GM12878 (cell line): ENCODE measurements around the gene CFAP157. TPM values are rescaled to one million over a fixed set of nuclear protein-coding genes. Genes with fewer than 3 reads are reported as not detected.

Source experiments
- ATAC-seq: fragments of 200-7000 bp; cut with Tn5 transposase; 3 replicates; pipeline ENCODE4 v1.9.1; 2020; ENCODE audit warnings: mild to moderate bottlenecking, moderate library complexity
- BruUV-seq: library from RNA; stranded (reverse); fragments of 400-500 nt; replicated peaks from 2 replicates; lab custom pipeline; 2021; lab: Mats Ljungman, UMichigan
- CTCF ChIA-PET: fragments of 300-600 bp; sonication (Branson Sonifier 250); formaldehyde crosslinking; extraction: SDS; loops from one replicate; lab custom pipeline; 2021; ENCODE audit warnings: inconsistent platforms; lab: Yijun Ruan, JAX
- POLR2A ChIA-PET: fragments of 350-600 bp; formaldehyde crosslinking; extraction: SDS; loops from one replicate; lab custom pipeline; 2021; ENCODE audit warnings: inconsistent platforms; lab: Charles Lee
- RAD21 ChIA-PET: fragments of 300-600 bp; sonication (Branson Sonifier 250); formaldehyde crosslinking; loops from one replicate; lab custom pipeline; 2023; ENCODE audit warnings: antibody characterized with exemption; ENCODE audit not compliant: unreplicated experiment; lab: Charles Lee
- SMC1A ChIA-PET: fragments of 300-600 bp; sonication (Branson Sonifier 250); formaldehyde crosslinking; loops from one replicate; lab custom pipeline; 2023; ENCODE audit not compliant: unreplicated experiment, uncharacterized antibody; lab: Charles Lee
- DNase-seq: peaks from one replicate; pipeline ENCODE4 v3.0.0-alpha.2; 2011; ENCODE audit warnings: low read depth, low spot score
- FAIRE-seq: peaks from 3 replicates; lab custom pipeline; 2011; peaks lifted over from hg19 to GRCh38; lab: Jason Lieb, UNC
- H2AFZ ChIP-seq: 2 replicates; pipeline ENCODE4 v1.6.0; 2011; ENCODE audit warnings: low read depth, low read length, control low read depth; ENCODE audit not compliant: control insufficient read depth
- H3K27ac ChIP-seq: 2 replicates; pipeline ENCODE4 v1.5.1; 2011; ENCODE audit warnings: control low read depth; ENCODE audit not compliant: control insufficient read depth, insufficient read depth
- H3K27me3 ChIP-seq, 2 experiments: replicated peaks in 1 of 2; 2 replicates each; pipeline versions ENCODE4 v1.6.0 to v1.6.1; 2011; ENCODE audit warnings: low read length in 1 of 2; ENCODE audit not compliant: control insufficient read depth in 2 of 2, insufficient read depth in 2 of 2
- H3K36me3 ChIP-seq, 2 experiments: 2 replicates each; pipeline ENCODE4 v1.5.1; 2011; ENCODE audit warnings: low read length in 1 of 2; ENCODE audit not compliant: control insufficient read depth in 2 of 2, insufficient read depth in 2 of 2
- H3K4me1 ChIP-seq: 2 replicates; pipeline ENCODE4 v1.6.1; 2011; ENCODE audit warnings: mild to moderate bottlenecking, low read length, moderate library complexity, mixed read lengths; ENCODE audit not compliant: control insufficient read depth, insufficient read depth
- H3K4me2 ChIP-seq: 2 replicates; pipeline ENCODE4 v1.6.0; 2011; ENCODE audit warnings: control low read depth; ENCODE audit not compliant: control insufficient read depth, insufficient read depth
- H3K4me3 ChIP-seq: fragments of 200-600 bp; sonication (generic); 2 replicates; pipeline ENCODE4 v1.5.1; 2016
- H3K79me2 ChIP-seq: 2 replicates; pipeline ENCODE4 v1.6.0; 2011; ENCODE audit warnings: low read length; ENCODE audit not compliant: control insufficient read depth, insufficient read depth
- H3K9ac ChIP-seq: 2 replicates; pipeline ENCODE4 v1.8.0; 2011; ENCODE audit warnings: low read length, control low read depth, mixed read lengths; ENCODE audit not compliant: control insufficient read depth, insufficient read depth
- H3K9me3 ChIP-seq: replicated peaks from 3 replicates; pipeline ENCODE4 v1.5.1; 2011; ENCODE audit warnings: mild to moderate bottlenecking, low read length; ENCODE audit not compliant: control insufficient read depth, insufficient read depth
- H4K20me1 ChIP-seq: 2 replicates; pipeline ENCODE4 v1.6.0; 2011; ENCODE audit not compliant: control insufficient read depth, insufficient read depth
- ETV6 ChIP-seq, 2 experiments: fragments of 450-650 bp in 1 of 2; IDR thresholded peaks in 1 of 2; conservative IDR thresholded peaks in 1 of 2; 2 replicates each; pipeline ENCODE4 v1.6.1; 2014; ENCODE audit warnings: antibody characterized with exemption in 1 of 2, borderline replicate concordance in 1 of 2, low read depth in 1 of 2, mild to moderate bottlenecking in 1 of 2, moderate library complexity in 1 of 2
- EZH2 ChIP-seq: IDR thresholded peaks from 2 replicates; pipeline ENCODE4 v1.6.1; 2012; ENCODE audit warnings: low read depth, mild to moderate bottlenecking, control low read depth, inconsistent platforms, low read length, borderline replicate concordance; ENCODE audit not compliant: control insufficient read depth
- KDM1A ChIP-seq: fragments of 200-600 bp; sonication (generic); IDR thresholded peaks from 2 replicates; pipeline ENCODE4 v1.6.1; 2016; ENCODE audit warnings: borderline replicate concordance
- MEF2B ChIP-seq: fragments of 450-650 bp; IDR thresholded peaks from 2 replicates; pipeline ENCODE4 v1.6.1; 2018; ENCODE audit warnings: mild to moderate bottlenecking, moderate library complexity; ENCODE audit not compliant: partially characterized antibody, poor library complexity, severe bottlenecking
- MLLT1 ChIP-seq: fragments of 450-650 bp; IDR thresholded peaks from 2 replicates; pipeline ENCODE4 v1.6.1; 2016; ENCODE audit warnings: mild to moderate bottlenecking
- PAX8 ChIP-seq: fragments of 450-650 bp; IDR thresholded peaks from 2 replicates; pipeline ENCODE4 v1.6.1; 2017; ENCODE audit warnings: mild to moderate bottlenecking, moderate library complexity
- TARDBP ChIP-seq: IDR thresholded peaks from 2 replicates; pipeline ENCODE4 v1.6.1; 2016; ENCODE audit warnings: borderline replicate concordance
- USF1 ChIP-seq: IDR thresholded peaks from 2 replicates; pipeline ENCODE4 v1.6.1; 2011; ENCODE audit warnings: borderline replicate concordance, low read depth, mild to moderate bottlenecking, moderate library complexity, mixed read lengths, low read length; ENCODE audit not compliant: insufficient read depth; ENCODE audit errors: extremely low read length
- USF2 ChIP-seq: IDR thresholded peaks from 2 replicates; pipeline ENCODE4 v1.6.1; 2011; ENCODE audit warnings: low read depth, low read length, improper control_type of control experiment, borderline replicate concordance
- YBX1 ChIP-seq: fragments of 450-650 bp; IDR thresholded peaks from 2 replicates; pipeline ENCODE4 v1.6.1; 2016; ENCODE audit warnings: antibody characterized with exemption
- ZBTB33 ChIP-seq: fragments of 450-650 bp; IDR thresholded peaks from 2 replicates; pipeline ENCODE4 v1.6.1; 2017; ENCODE audit warnings: mild to moderate bottlenecking
- WGBS: methylation state at CpG from one replicate; pipeline ENCODE4 v1.1.6; 2016; ENCODE audit warnings: low lambda C conversion rate; ENCODE audit not compliant: insufficient replicate concordance, insufficient coverage; ENCODE audit errors: missing lambda C conversion rate; 5-methylcytosine and 5-hydroxymethylcytosine counted together
- in situ Hi-C: fragments of 300-500 bp; cut with MboI; formaldehyde crosslinking; loops from 9 replicates; pipeline ENCODE4 v1.14.3; 2018; ENCODE audit warnings: mixed read lengths
- intact Hi-C: fragments of 100-400 bp; cut with micrococcal nuclease; formaldehyde crosslinking; loops from one replicate; pipeline ENCODE4 v1.14.2; 2022; ENCODE audit not compliant: unreplicated experiment
- polyA plus RNA-seq, 11 experiments: library from polyadenylated mRNA; depleted of rRNA in 4 of 11; unstranded in 6 of 11; stranded (reverse) in 5 of 11; fragments of >200 nt; fragmentation: Nextera tagmentation in 4 of 11; fragmentation: Illumina TruSeq in 1 of 11; extraction: Ambion mirVana in 4 of 11; extraction: Trizol in 1 of 11; gene quantifications; 1 replicate in 1 of 11; 2 replicates in 10 of 11; pipeline versions ENCODE4 v1.2.1 to v1.2.3, GENCODE V29; 2011 to 2016; ENCODE audit warnings: inconsistent platforms in 2 of 11, missing spikeins in 2 of 11, low read depth in 1 of 11
- total RNA-seq, 4 experiments: library from RNA; depleted of rRNA in 3 of 4; stranded (reverse); fragments of >200 nt in 3 of 4; fragmentation: Illumina TruSeq in 1 of 4; extraction: Trizol in 1 of 4; gene quantifications; 2 replicates each; pipeline versions ENCODE4 v1.2.1 to v1.2.3, GENCODE V29; 2013 to 2021

The CFAP157 gene
- total and polyA plus RNA-seq, 10 of the 15 experiments (the other 5 are each of a cell fraction or from before 2014, with no cell fraction given): 0.08 to 0.72 TPM; not detected in 8

GRCh38 chr9:127710204-127710783 lies 3.5 kb downstream of the CFAP157 start:
- Histone ChIP-seq H3K4me1 (peaks cover 3% of the 10 kb centered on the region; the same call in 1 of the 2 replicates), H3K79me2 (no peaks in the 10 kb centered on the region), H3K36me3 (no peaks in the 10 kb centered on the region; a peak in 1 of 4 replicates), H4K20me1 (no peaks in the 10 kb centered on the region), H3K27me3 (no peaks in the 10 kb centered on the region; a peak in 1 of 4 replicates), H3K9ac (no peak overlapping the region), H3K9me3 (no peaks in the 10 kb centered on the region; the same call in 2 of the 3 replicates), H3K4me3 (no peak overlapping the region), H2AFZ (no peak overlapping the region), H3K27ac (no peak overlapping the region), H3K4me2 (no peak overlapping the region)
- DNase-seq (no peak), FAIRE-seq (no peak), ATAC-seq (no peak)
- in situ Hi-C loops (no loop called here), intact Hi-C loops (no loop called here)
- ChIA-PET RAD21 (no interaction called here), CTCF (no interaction called here), SMC1A (no interaction called here), POLR2A (interaction anchor here (0.6 kb wide), 1 partner anchor 214 kb away, joined by 4 read pairs; no protein-coding TSS in a partner anchor)
- TF ChIP-seq TARDBP (no peak), EZH2 (no peak), USF1 (no peak), ETV6 (conservative IDR thresholded peaks at IDR 0.05 in 1 of 2, IDR thresholded peaks at IDR 0.05 in 1 of 2; ENCODE audit: borderline replicate concordance in 1 of 2, low read depth in 1 of 2) (no peak), PAX8 (no peak), YBX1 (no peak), MLLT1 (no peak), USF2 (no peak), MEF2B (no peak), KDM1A (no peak), ZBTB33 (no peak)
- BruUV-seq: no TSS peak
- WGBS: 87% methylated on average over 9 of the region's 10 CpGs
